Loucy (cell line): Measurements from ENCODE around the gene BCAS3.
"Not testable (repeated sequence)": the region's sequence is repeated elsewhere in the genome, so short reads cannot be mapped to it uniquely, and the experiment has no call there.

Experiments used
- H2AFZ ChIP-seq: fragments of 200-600 bp; sonication (generic); 2 replicates; pipeline ENCODE4 v1.6.0; 2016; ENCODE audit warnings: antibody characterized with exemption, mild to moderate bottlenecking, low read length, moderate library complexity
- H3F3A ChIP-seq: fragments of 200-600 bp; 2 replicates; pipeline ENCODE4 v1.6.0; 2016; ENCODE audit warnings: antibody characterized with exemption, low read depth, mild to moderate bottlenecking
- H3K27me3 ChIP-seq: fragments of 200-600 bp; sonication (generic); 2 replicates; pipeline ENCODE4 v1.6.1; 2014; ENCODE audit warnings: low read length, mild to moderate bottlenecking; ENCODE audit not compliant: insufficient read depth, poor library complexity, severe bottlenecking
- H3K36me3 ChIP-seq: fragments of 200-600 bp; sonication (generic); 2 replicates; pipeline ENCODE4 v1.6.1; 2016; ENCODE audit warnings: low read length; ENCODE audit not compliant: insufficient read depth
- H3K4me1 ChIP-seq: fragments of 200-600 bp; sonication (generic); 2 replicates; pipeline ENCODE4 v1.5.1; 2014; ENCODE audit warnings: low read length, mild to moderate bottlenecking; ENCODE audit not compliant: insufficient read depth, poor library complexity, severe bottlenecking
- H3K4me2 ChIP-seq: fragments of 200-600 bp; sonication (generic); 2 replicates; pipeline ENCODE4 v1.6.0; 2014; ENCODE audit warnings: antibody characterized with exemption, low read length, low read depth, mild to moderate bottlenecking; ENCODE audit not compliant: poor library complexity, severe bottlenecking
- H3K4me3 ChIP-seq: fragments of 200-600 bp; sonication (generic); 2 replicates; pipeline ENCODE4 v1.5.1; 2014; ENCODE audit warnings: low read length, mild to moderate bottlenecking, mixed read lengths; ENCODE audit not compliant: poor library complexity, severe bottlenecking
- H3K79me2 ChIP-seq: fragments of 200-600 bp; sonication (generic); 2 replicates; pipeline ENCODE4 v1.6.1; 2014; ENCODE audit warnings: low read length; ENCODE audit not compliant: insufficient read depth
- H3K9ac ChIP-seq: fragments of 200-600 bp; sonication (generic); 2 replicates; pipeline ENCODE4 v1.6.0; 2014; ENCODE audit warnings: mild to moderate bottlenecking, low read depth, low read length, moderate library complexity; ENCODE audit not compliant: poor library complexity, severe bottlenecking
- H3K9me2 ChIP-seq: fragments of 200-600 bp; sonication (generic); replicated peaks from 2 replicates; pipeline ENCODE4 v1.6.1; 2016; ENCODE audit warnings: low read depth, low read length, mixed read lengths
- H3K9me3 ChIP-seq: fragments of 200-600 bp; sonication (generic); 2 replicates; pipeline ENCODE4 v1.6.1; 2014; ENCODE audit warnings: mild to moderate bottlenecking, antibody characterized with exemption, low read length, low read depth; ENCODE audit not compliant: insufficient read depth
- H4K20me1 ChIP-seq: fragments of 200-600 bp; sonication (generic); 2 replicates; pipeline ENCODE4 v1.6.0; 2014; ENCODE audit warnings: antibody characterized with exemption, low read length, mild to moderate bottlenecking; ENCODE audit not compliant: insufficient read depth, poor library complexity, severe bottlenecking
- EZH2phosphoT487 ChIP-seq: fragments of 200-600 bp; IDR thresholded peaks from 2 replicates; pipeline ENCODE4 v1.6.1; 2018; ENCODE audit warnings: antibody characterized with exemption, mild to moderate bottlenecking, moderate library complexity, borderline replicate concordance
- TF ChIP-seq, protein P1 (sequence below): fragments of 200-600 bp; sonication (generic); conservative IDR thresholded peaks from 2 replicates; pipeline ENCODE4 v1.5.1; 2014; ENCODE audit warnings: mild to moderate bottlenecking, antibody characterized with exemption, low read length

Gene BCAS3

GRCh38 chr17:61239953-61240352 is 562.3 kb downstream of the BCAS3 start:
- Histone ChIP-seq H3K4me2 (no peak overlapping the region), H3K9ac (no peak overlapping the region), H4K20me1 (no peaks in the 10 kb centered on the region), H3K4me3 (no peak overlapping the region), H3K4me1 (no peaks in the 10 kb centered on the region), H3K27me3 (no peaks in the 10 kb centered on the region), H2AFZ (no peak overlapping the region), H3K79me2 (no peaks in the 10 kb centered on the region), H3K9me3 (no peaks in the 10 kb centered on the region), H3K9me2 (no peaks in the 10 kb centered on the region), H3K36me3 (no peaks in the 10 kb centered on the region), H3F3A (no peaks in the 10 kb centered on the region)
- TF ChIP-seq EZH2phosphoT487 = no peak
- TF ChIP-seq, protein P1, sequence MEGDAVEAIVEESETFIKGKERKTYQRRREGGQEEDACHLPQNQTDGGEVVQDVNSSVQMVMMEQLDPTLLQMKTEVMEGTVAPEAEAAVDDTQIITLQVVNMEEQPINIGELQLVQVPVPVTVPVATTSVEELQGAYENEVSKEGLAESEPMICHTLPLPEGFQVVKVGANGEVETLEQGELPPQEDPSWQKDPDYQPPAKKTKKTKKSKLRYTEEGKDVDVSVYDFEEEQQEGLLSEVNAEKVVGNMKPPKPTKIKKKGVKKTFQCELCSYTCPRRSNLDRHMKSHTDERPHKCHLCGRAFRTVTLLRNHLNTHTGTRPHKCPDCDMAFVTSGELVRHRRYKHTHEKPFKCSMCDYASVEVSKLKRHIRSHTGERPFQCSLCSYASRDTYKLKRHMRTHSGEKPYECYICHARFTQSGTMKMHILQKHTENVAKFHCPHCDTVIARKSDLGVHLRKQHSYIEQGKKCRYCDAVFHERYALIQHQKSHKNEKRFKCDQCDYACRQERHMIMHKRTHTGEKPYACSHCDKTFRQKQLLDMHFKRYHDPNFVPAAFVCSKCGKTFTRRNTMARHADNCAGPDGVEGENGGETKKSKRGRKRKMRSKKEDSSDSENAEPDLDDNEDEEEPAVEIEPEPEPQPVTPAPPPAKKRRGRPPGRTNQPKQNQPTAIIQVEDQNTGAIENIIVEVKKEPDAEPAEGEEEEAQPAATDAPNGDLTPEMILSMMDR = no peak

GRCh38 chr17:61240851-61241468 is 563.3 kb downstream of the BCAS3 start:
- H3K9ac ChIP-seq = no peak overlapping the region
- H4K20me1 ChIP-seq = no peaks in the 10 kb centered on the region
- H3K79me2 ChIP-seq = no peaks in the 10 kb centered on the region
- no peaks in the 10 kb centered on the region for H3K27me3 ChIP-seq
- H3K4me3 ChIP-seq = no peak overlapping the region
- no peaks in the 10 kb centered on the region for H3F3A ChIP-seq
- no peak overlapping the region for H3K4me2 ChIP-seq
- TF ChIP-seq, protein P1 = no peak
- no peak for TF ChIP-seq EZH2phosphoT487
- H2AFZ ChIP-seq = no peak overlapping the region
- no peaks in the 10 kb centered on the region for H3K9me3 ChIP-seq
- no peaks in the 10 kb centered on the region for H3K4me1 ChIP-seq
- H3K36me3 ChIP-seq = no peaks in the 10 kb centered on the region
- H3K9me2 ChIP-seq = no peaks in the 10 kb centered on the region

GRCh38 chr17:61244988-61245387 is 567.3 kb downstream of the BCAS3 start:
- not testable (repeated sequence) for H3K9me2 ChIP-seq, H3K79me2 ChIP-seq, H3K4me3 ChIP-seq, H3K9me3 ChIP-seq, H3K27me3 ChIP-seq, H4K20me1 ChIP-seq, H3K4me2 ChIP-seq, H3F3A ChIP-seq, H3K36me3 ChIP-seq, H2AFZ ChIP-seq, H3K9ac ChIP-seq
- H3K4me1 ChIP-seq = peaks cover 29% of the 10 kb centered on the region

DNA sequence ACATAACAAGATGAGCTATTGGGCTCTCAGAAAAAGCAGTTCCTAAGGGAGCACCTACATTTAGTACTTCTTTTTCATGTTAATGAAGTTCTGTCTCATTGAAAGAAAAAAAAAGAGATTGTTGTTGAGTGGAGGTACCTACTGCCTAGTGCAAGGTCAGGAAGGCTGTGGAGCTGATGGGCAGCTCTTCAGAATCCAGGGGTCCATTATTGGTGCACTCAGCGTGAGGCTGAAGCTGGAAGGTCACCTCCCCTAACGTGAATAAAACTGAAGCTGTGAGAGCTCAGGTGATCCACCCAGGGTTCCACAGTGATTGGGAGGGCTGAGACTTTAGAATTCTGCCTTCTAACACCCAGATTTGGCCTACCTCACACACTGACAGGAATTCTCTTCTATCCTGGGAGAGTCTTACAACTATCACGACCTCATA is 568.1 kb downstream of the BCAS3 start:
- Histone ChIP-seq H3K79me2 (no peaks in the 10 kb centered on the region), H3K9me3 (no peaks in the 10 kb centered on the region), H3K36me3 (no peaks in the 10 kb centered on the region), H3K4me3 (no peak overlapping the region), H3K9me2 (no peaks in the 10 kb centered on the region), H3K27me3 (no peaks in the 10 kb centered on the region), H3K9ac (no peak overlapping the region), H3K4me2 (no peak overlapping the region), H3K4me1 (peaks cover 36% of the 10 kb centered on the region), H2AFZ (no peak overlapping the region), H4K20me1 (no peaks in the 10 kb centered on the region), H3F3A (no peaks in the 10 kb centered on the region)
- TF ChIP-seq, protein P1 = no peak
- TF ChIP-seq EZH2phosphoT487 = no peak
